GM12873 (cell line): Measurements from ENCODE around the gene LRRN2.

Experiments
- TF ChIP-seq, protein P1 (sequence below): IDR thresholded peaks from 2 replicates; pipeline ENCODE4 v1.5.1; 2012; ENCODE audit warnings: low read depth, mild to moderate bottlenecking, moderate library complexity, low read length, control low read depth; ENCODE audit not compliant: insufficient read depth; ENCODE audit errors: missing control alignments

The LRRN2 gene

DNA sequence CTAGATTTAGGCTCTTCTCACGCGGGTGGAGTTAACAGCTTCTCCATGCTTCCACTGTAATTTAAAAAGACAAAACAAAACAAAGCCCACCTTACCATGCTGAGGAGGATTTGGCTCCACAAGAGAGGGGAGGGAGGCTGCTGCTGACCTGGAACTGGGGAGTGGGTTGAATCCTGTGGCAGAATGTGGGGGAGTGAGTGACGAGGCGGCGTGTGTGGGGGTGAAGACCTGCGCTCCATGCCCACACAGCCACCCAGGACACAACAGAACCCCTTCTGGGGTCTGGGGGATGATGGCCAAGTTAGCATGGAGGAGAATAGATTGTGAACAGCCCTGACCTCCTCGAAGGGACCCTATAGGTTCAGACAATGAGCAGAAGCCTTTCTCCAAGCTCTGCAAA, 44.0 kb upstream of the LRRN2 start:
- TF ChIP-seq, protein P1, sequence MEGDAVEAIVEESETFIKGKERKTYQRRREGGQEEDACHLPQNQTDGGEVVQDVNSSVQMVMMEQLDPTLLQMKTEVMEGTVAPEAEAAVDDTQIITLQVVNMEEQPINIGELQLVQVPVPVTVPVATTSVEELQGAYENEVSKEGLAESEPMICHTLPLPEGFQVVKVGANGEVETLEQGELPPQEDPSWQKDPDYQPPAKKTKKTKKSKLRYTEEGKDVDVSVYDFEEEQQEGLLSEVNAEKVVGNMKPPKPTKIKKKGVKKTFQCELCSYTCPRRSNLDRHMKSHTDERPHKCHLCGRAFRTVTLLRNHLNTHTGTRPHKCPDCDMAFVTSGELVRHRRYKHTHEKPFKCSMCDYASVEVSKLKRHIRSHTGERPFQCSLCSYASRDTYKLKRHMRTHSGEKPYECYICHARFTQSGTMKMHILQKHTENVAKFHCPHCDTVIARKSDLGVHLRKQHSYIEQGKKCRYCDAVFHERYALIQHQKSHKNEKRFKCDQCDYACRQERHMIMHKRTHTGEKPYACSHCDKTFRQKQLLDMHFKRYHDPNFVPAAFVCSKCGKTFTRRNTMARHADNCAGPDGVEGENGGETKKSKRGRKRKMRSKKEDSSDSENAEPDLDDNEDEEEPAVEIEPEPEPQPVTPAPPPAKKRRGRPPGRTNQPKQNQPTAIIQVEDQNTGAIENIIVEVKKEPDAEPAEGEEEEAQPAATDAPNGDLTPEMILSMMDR, result no peak

DNA sequence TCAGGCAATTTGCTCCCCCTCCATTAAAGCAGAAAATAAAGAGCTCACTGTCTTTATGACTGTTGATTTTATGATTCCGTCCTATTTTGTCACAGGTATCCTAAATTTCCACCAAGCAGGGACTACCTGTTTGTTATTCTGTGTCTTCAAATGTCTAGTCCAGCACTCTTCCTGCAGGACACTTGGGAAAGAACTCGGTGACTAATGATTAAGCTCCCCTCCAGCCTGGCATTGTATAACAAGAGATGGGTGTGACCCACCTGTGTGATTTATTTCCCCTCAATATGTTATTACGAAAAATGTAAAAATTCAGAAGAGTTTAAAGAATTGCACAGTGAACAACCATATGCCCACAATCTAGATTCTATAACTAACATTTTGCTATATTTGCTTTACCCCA, 42.9 kb upstream of the LRRN2 start:
- TF ChIP-seq, protein P1, result no peak

DNA sequence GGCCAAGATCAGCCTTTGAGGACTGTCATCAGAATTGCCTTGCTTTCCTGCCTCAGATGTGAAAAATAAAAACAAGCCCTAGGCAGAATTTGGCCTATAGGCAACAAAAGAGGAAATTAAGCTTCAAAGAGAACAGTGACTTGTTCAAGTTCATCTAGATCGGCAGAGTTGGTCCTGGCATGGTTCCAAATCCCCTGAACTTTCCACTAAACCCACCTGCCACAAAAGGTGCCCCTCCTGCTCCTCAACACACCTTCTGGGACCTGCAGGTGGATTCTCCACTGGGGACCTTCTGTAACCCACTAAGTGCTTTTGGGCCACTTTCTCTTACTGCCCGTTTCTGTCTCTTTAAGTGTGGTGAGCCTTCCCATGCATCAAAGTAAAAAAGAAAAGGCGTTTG, 42.5 kb upstream of the LRRN2 start:
- TF ChIP-seq, protein P1, result no peak

DNA sequence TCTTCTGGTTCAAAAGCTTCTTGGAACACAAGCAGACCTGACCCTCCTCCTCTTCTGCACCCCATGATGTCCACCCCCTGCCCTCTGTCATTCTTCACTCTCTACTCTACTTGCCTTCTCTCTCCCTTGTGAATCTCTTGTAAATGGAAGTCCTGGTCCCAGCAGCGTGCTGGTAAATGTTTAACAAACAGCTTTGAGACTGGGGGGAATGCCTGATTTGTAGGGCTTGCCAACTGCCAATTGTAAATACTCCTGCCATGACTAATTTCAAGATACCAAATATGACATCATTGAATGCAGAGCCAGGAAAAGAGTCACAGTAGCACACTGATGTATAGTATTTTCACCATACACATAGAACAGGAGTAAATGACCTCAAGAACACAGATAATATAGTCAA, 40.9 kb upstream of the LRRN2 start:
- TF ChIP-seq, protein P1, result no peak

DNA sequence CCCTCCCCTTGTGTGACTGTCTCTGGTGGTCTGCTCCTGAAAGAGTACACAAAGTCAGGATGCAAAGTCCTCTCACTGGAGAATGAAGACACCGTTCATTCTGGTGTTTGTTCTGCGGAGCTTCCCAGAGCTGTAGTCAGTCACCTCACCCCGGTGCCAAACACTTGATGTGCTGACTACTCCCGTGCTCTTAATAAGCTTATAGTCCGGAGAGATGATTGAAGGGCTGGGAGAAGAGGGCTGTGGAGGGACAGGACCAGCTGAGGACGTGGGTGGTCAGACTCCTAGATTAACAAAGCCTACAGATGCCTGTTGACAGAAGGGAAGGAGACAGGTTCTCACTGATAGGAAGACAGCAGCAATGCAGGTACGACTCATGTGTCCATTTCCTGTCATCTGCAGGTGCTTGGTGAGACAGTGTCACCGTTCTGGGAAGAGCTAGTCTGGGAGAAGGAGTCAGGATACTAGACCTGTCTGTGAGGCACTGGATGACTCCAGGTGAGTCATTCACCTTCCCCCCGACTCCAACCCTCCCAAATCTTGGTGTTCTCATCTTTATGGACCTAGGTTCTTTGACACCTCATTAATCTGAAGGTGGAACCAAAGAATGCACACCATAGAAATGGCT, 40.4 kb upstream of the LRRN2 start:
- TF ChIP-seq, protein P1, result no peak

DNA sequence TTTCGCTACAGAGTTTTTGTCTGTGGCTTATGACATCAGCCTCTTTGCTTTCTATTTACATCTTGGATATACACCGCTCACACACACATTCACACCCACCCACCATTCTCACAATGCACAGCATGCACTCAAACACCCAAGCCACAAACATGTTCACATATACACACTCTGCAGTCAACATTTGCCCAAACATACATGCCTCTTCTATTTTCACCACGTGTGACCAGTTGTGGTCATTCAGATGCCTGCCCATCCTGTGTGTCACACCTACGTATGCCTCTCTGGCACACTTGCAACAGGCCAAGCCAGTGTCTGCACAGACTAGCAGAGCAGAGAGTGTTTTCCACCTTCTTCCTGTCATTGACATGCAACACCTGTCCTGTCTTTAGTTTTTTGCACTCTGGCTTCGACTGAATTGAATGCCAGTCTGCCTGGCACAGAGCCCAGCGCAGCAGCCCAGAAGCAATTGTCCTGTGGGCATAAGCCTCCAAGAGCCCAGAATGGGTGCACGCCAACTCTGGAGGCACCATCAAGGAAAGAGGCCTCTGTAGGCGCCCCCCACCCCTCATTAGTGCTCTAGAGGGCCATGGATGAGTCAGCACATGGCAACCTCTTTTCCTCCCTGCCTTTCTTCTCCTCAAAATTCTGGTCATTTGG, 37.7 kb upstream of the LRRN2 start:
- TF ChIP-seq, protein P1, result no peak

DNA sequence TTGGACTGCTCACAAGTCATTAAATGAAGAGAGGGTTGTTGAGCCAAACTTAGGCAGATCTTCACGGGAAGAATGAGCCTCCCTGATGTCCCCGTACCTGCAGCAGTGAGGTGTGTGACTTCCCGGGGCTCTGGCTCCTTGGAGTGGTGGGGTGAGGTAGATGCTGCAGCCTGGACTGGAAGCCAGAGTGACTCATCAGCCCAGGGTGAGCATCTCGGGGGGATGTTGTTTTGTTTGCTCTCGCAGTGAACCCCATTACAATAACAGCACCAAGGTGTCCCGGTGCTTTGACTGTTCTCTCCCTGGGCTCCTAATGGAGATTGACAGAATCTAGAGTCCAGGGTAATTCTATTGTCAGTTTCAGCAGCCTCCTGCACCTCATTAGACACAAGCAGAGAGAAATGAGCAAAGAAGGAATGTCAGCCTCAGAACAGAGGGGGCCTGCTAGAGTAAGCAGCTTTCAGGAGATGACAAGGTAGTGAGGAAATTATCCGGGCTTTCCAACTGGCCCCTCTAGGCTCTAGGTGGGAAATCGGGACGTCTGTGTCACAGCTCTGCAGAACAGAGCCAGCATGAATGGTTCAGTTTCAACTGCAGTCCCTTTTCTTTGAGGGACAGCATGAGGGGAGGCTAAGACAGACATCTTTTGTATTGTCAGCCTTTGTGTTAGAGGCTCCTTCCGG, 36.0 kb upstream of the LRRN2 start:
- TF ChIP-seq, protein P1, result no peak
